ENCODE measurements around the gene EPB41L4B.

Gene EPB41L4B

GRCh38 chr9:109168170-109168569, 152.7 kb downstream of the EPB41L4B start:
- Histone ChIP-seq H3K4me1 (ENCODE audit: control insufficient read depth, insufficient read depth, low read length) (no peaks in the 10 kb centered on the region), H3K36me3 (ENCODE audit: control insufficient read depth, insufficient read depth, low read length) (no peaks in the 10 kb centered on the region), H3K9ac (ENCODE audit: low read length) (no peak overlapping the region), H3K27me3 (ENCODE audit: control insufficient read depth, insufficient read depth, low read length) (peaks cover 3% of the 10 kb centered on the region), H3K4me3 (ENCODE audit: low read length) (no peak overlapping the region), H3K27ac (ENCODE audit: low read depth, low read length) (no peak overlapping the region)

- Histone ChIP-seq H3K36me3 (ENCODE audit: control insufficient read depth, insufficient read depth, low read length) (no peaks in the 10 kb centered on the region), H3K27ac (ENCODE audit: low read depth, low read length) (no peak overlapping the region), H3K4me1 (ENCODE audit: control insufficient read depth, insufficient read depth, low read length) (no peaks in the 10 kb centered on the region), H3K27me3 (ENCODE audit: control insufficient read depth, insufficient read depth, low read length) (peaks cover 3% of the 10 kb centered on the region), H3K9ac (ENCODE audit: low read length) (no peak overlapping the region), H3K4me3 (ENCODE audit: low read length) (no peak overlapping the region)
Observed at GRCh38 chr9:109167716-109168115, 153.1 kb downstream of the EPB41L4B start.

DNA sequence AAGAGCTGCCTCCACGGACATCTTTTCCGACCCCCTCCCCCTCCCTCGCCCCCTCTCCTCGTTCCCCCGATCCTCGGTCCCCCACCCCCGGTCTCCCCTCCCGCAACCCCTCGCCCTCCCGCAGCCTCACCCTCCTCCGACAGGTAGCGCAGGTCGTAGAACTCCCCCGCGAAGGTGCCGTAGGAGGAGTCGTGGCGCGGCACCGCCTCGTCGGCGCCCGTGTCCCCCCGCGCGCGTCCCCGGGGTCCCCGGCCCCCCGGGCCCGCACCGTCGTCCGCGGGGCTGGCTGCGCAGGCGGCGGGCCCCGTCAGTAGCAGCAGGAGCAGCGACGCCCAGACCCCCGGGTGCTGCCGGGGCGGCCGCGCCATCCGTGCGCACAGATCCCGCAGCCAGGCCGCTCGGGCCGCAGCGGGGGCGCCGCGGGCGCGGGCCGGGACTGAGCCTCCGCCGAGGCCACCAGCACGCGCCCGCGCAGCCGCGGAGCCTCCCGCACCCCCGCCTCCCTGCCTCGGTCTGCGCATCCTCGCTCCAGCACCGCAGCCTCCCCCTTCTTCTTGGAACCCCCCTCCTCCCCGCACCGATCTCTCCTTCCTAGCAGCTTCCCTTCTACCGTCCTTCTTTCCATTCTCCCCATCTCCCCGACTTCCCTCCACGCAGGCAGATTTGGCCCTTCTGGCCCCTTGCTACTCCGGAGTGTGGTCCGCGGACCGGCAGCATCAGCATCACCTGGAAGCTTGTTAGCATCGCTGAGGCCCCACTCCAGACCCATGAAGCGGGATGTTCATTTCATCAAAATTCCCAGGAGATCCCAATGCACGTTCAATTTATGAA, 153.9 kb downstream of the EPB41L4B start, which contains the start of gene FRRS1L:
Gene FRRS1L, minus strand, starts transcription at position 479 of the 831 bp plus-strand sequence. Its CDS starts 111 bp downstream, at position 368.
- peaks cover 3% of the 10 kb centered on the region for H3K27me3 ChIP-seq (ENCODE audit: control insufficient read depth, insufficient read depth, low read length)
- H3K27ac ChIP-seq (ENCODE audit: low read depth, low read length): no peak within 1 kb of the TSS
- H3K36me3 ChIP-seq (ENCODE audit: control insufficient read depth, insufficient read depth, low read length): no peaks in the 10 kb centered on the region
- H3K4me1 ChIP-seq (ENCODE audit: control insufficient read depth, insufficient read depth, low read length): no peaks in the 10 kb centered on the region
- H3K4me3 ChIP-seq (ENCODE audit: low read length): peak within 1 kb of the TSS; percentile 40
- H3K9ac ChIP-seq (ENCODE audit: low read length): no peak within 1 kb of the TSS

- H3K4me1 ChIP-seq (ENCODE audit: control insufficient read depth, insufficient read depth, low read length): no peaks in the 10 kb centered on the region
- no peak overlapping the region for H3K4me3 ChIP-seq (ENCODE audit: low read length)
- no peak overlapping the region for H3K27ac ChIP-seq (ENCODE audit: low read depth, low read length)
- H3K36me3 ChIP-seq (ENCODE audit: control insufficient read depth, insufficient read depth, low read length): no peaks in the 10 kb centered on the region
- H3K27me3 ChIP-seq (ENCODE audit: control insufficient read depth, insufficient read depth, low read length): peaks cover 3% of the 10 kb centered on the region
- H3K9ac ChIP-seq (ENCODE audit: low read length): no peak overlapping the region
Observed at GRCh38 chr9:109166171-109166770, 154.6 kb downstream of the EPB41L4B start.

GRCh38 chr9:109164042-109164441, 156.8 kb downstream of the EPB41L4B start:
- H3K4me1 ChIP-seq (ENCODE audit: control insufficient read depth, insufficient read depth, low read length): no peaks in the 10 kb centered on the region
- no peak overlapping the region for H3K9ac ChIP-seq (ENCODE audit: low read length)
- no peak overlapping the region for H3K4me3 ChIP-seq (ENCODE audit: low read length)
- no peaks in the 10 kb centered on the region for H3K36me3 ChIP-seq (ENCODE audit: control insufficient read depth, insufficient read depth, low read length)
- H3K27me3 ChIP-seq (ENCODE audit: control insufficient read depth, insufficient read depth, low read length): peaks cover 3% of the 10 kb centered on the region
- H3K27ac ChIP-seq (ENCODE audit: low read depth, low read length): no peak overlapping the region

DNA sequence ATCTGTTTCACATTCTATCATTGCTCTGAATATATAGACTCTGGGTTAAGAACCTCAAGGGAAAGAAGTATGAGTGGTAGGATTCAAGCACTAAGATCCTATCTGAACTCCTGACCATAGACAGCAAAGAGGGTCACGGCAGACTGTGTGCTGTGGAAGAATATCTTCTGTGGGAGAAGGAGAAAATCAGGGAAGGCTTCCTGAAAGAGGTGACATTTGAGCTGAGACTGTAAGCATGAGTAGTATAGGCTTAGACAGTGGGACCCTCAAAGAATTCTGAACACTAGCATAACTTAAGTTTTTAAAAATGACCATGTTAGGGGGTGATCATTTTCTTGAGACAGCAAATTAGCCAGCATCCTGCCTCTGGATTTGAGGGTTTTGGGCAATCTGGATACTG, 157.7 kb downstream of the EPB41L4B start:
- H3K36me3 ChIP-seq (ENCODE audit: control insufficient read depth, insufficient read depth, low read length): no peaks in the 10 kb centered on the region
- no peaks in the 10 kb centered on the region for H3K4me1 ChIP-seq (ENCODE audit: control insufficient read depth, insufficient read depth, low read length)
- H3K27me3 ChIP-seq (ENCODE audit: control insufficient read depth, insufficient read depth, low read length): peaks cover 3% of the 10 kb centered on the region
- no peak overlapping the region for H3K27ac ChIP-seq (ENCODE audit: low read depth, low read length)
- H3K9ac ChIP-seq (ENCODE audit: low read length): no peak overlapping the region
- no peak overlapping the region for H3K4me3 ChIP-seq (ENCODE audit: low read length)

DNA sequence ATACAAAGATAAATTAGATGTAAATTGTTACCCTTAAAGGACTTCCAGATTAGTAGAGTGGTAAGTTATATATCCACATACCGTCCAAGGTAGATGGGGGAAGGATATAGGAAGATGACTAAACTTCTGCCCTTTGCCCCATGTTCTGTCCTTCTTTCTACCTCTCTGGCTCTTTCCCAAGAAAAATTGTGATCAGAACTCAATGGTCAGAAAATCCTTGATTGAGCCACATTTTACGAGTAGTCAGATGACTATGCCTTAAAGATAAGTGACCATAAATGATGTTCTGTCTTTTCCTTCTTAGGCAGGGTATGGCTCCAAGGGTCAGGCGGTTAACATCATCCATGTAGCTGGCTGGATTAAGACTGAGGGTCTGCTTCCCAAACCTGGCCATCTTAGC, 158.2 kb downstream of the EPB41L4B start:
- H3K27ac ChIP-seq (ENCODE audit: low read depth, low read length): no peak overlapping the region
- H3K4me3 ChIP-seq (ENCODE audit: low read length): no peak overlapping the region
- H3K4me1 ChIP-seq (ENCODE audit: control insufficient read depth, insufficient read depth, low read length): no peaks in the 10 kb centered on the region
- H3K27me3 ChIP-seq (ENCODE audit: control insufficient read depth, insufficient read depth, low read length): peaks cover 1% of the 10 kb centered on the region
- H3K9ac ChIP-seq (ENCODE audit: low read length): no peak overlapping the region
- H3K36me3 ChIP-seq (ENCODE audit: control insufficient read depth, insufficient read depth, low read length): no peaks in the 10 kb centered on the region

- no peak overlapping the region for H3K27ac ChIP-seq (ENCODE audit: low read depth, low read length)
- no peak overlapping the region for H3K4me3 ChIP-seq (ENCODE audit: low read length)
- H3K9ac ChIP-seq (ENCODE audit: low read length): no peak overlapping the region
- no peaks in the 10 kb centered on the region for H3K4me1 ChIP-seq (ENCODE audit: control insufficient read depth, insufficient read depth, low read length)
- H3K36me3 ChIP-seq (ENCODE audit: control insufficient read depth, insufficient read depth, low read length): no peaks in the 10 kb centered on the region
- H3K27me3 ChIP-seq (ENCODE audit: control insufficient read depth, insufficient read depth, low read length): no peaks in the 10 kb centered on the region
Observed at GRCh38 chr9:109161471-109161870, 159.4 kb downstream of the EPB41L4B start.

GRCh38 chr9:109159583-109159982, 161.3 kb downstream of the EPB41L4B start:
- Histone ChIP-seq H3K9ac (ENCODE audit: low read length) (no peak overlapping the region), H3K36me3 (ENCODE audit: control insufficient read depth, insufficient read depth, low read length) (no peaks in the 10 kb centered on the region), H3K27me3 (ENCODE audit: control insufficient read depth, insufficient read depth, low read length) (no peaks in the 10 kb centered on the region), H3K4me3 (ENCODE audit: low read length) (no peak overlapping the region), H3K27ac (ENCODE audit: low read depth, low read length) (no peak overlapping the region), H3K4me1 (ENCODE audit: control insufficient read depth, insufficient read depth, low read length) (no peaks in the 10 kb centered on the region)

GRCh38 chr9:109158651-109159050, 162.2 kb downstream of the EPB41L4B start:
- Histone ChIP-seq H3K9ac (ENCODE audit: low read length) (no peak overlapping the region), H3K36me3 (ENCODE audit: control insufficient read depth, insufficient read depth, low read length) (no peaks in the 10 kb centered on the region), H3K4me3 (ENCODE audit: low read length) (no peak overlapping the region), H3K27me3 (ENCODE audit: control insufficient read depth, insufficient read depth, low read length) (no peaks in the 10 kb centered on the region), H3K4me1 (ENCODE audit: control insufficient read depth, insufficient read depth, low read length) (no peaks in the 10 kb centered on the region), H3K27ac (ENCODE audit: low read depth, low read length) (no peak overlapping the region)

DNA sequence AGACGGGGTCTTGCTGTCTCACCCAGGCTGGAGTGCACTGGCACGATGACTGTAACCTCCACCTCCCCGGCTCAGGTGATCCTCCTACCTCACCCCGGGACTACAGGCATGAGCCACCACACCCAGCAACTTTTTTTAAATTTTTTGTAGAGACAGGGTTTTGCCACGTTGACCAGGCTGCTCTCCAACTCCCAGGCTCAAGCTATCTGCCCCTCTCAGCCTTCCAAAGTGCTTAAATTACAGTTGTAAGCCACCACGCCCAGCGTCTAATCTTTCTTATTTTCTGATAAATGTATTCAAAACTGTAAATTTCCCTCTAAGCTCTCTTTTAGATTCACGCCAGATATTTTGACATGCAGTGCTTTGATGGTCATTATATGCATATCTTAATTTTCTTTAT, 164.2 kb downstream of the EPB41L4B start:
- Histone ChIP-seq H3K4me1 (ENCODE audit: control insufficient read depth, insufficient read depth, low read length) (no peaks in the 10 kb centered on the region), H3K27ac (ENCODE audit: low read depth, low read length) (no peak overlapping the region), H3K36me3 (ENCODE audit: control insufficient read depth, insufficient read depth, low read length) (no peaks in the 10 kb centered on the region), H3K4me3 (ENCODE audit: low read length) (no peak overlapping the region), H3K9ac (ENCODE audit: low read length) (no peak overlapping the region), H3K27me3 (ENCODE audit: control insufficient read depth, insufficient read depth, low read length) (no peaks in the 10 kb centered on the region)

DNA sequence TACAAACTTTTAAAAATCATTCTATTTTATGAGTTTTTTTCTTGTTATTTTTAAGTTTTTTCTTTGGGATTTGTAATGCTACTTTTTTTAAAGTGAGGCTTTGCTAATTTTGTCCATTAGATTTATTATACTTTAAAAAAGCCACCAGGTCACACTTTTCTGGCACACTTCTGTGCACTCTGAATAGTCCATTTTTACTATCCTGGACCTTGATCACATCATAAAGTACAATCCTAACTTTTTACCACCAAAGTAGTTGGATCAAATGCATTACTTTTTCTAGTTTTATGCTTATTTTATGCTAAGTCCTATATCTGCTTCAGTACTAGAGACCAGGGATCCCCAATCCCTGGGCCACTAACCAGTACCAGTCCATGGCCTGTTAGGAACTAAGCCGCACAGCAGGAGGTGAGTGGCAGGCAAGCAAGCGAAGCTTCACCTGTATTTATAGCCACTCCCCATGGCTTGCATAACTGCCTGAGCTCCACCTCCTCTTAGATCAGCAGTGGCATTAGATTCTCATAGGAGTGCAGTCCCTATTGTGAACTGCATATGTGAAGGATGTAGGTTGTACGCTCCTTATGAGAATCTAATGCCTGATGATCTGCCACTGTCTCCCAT, 169.8 kb downstream of the EPB41L4B start:
- Histone ChIP-seq H3K4me3 (ENCODE audit: low read length) (no peak overlapping the region), H3K27ac (ENCODE audit: low read depth, low read length) (no peak overlapping the region)

More for the DNA sequence above, 169.8 kb downstream of the EPB41L4B start:
- Histone ChIP-seq H3K9ac (ENCODE audit: low read length) (no peak overlapping the region), H3K4me1 (ENCODE audit: control insufficient read depth, insufficient read depth, low read length) (no peaks in the 10 kb centered on the region), H3K27me3 (ENCODE audit: control insufficient read depth, insufficient read depth, low read length) (no peaks in the 10 kb centered on the region), H3K36me3 (ENCODE audit: control insufficient read depth, insufficient read depth, low read length) (no peaks in the 10 kb centered on the region)

Data from rectal smooth muscle tissue (tissue), 1 donor.